GM10248 (cell line): ENCODE measurements around the gene FZR1.

ENCODE experiments used
- CTCF ChIA-PET: fragments of 300-600 bp; sonication (Branson Sonifier 250); formaldehyde crosslinking; extraction: SDS; loops from one replicate; lab custom pipeline; 2021; ENCODE audit warnings: antibody characterized with exemption; lab: Yijun Ruan, JAX
- POLR2A ChIA-PET: fragments of 350-650 bp; sonication (Branson Sonifier 250); formaldehyde crosslinking; extraction: SDS; loops from one replicate; lab custom pipeline; 2020; ENCODE audit warnings: antibody characterized with exemption; lab: Yijun Ruan, JAX
- DNase-seq: peaks from one replicate; pipeline ENCODE4 v3.0.0; 2012; ENCODE audit errors: extremely low spot score
- TF ChIP-seq, protein P1 (sequence below): IDR thresholded peaks from 2 replicates; pipeline ENCODE4 v1.5.1; 2012; ENCODE audit warnings: mild to moderate bottlenecking, low read depth; ENCODE audit errors: extremely low read depth, missing control alignments, control extremely low read depth

The FZR1 gene

GRCh38 chr19:3522421-3523360 is 16.6 kb downstream of the FZR1 start:
- no peak for DNase-seq
- TF ChIP-seq, protein P1, sequence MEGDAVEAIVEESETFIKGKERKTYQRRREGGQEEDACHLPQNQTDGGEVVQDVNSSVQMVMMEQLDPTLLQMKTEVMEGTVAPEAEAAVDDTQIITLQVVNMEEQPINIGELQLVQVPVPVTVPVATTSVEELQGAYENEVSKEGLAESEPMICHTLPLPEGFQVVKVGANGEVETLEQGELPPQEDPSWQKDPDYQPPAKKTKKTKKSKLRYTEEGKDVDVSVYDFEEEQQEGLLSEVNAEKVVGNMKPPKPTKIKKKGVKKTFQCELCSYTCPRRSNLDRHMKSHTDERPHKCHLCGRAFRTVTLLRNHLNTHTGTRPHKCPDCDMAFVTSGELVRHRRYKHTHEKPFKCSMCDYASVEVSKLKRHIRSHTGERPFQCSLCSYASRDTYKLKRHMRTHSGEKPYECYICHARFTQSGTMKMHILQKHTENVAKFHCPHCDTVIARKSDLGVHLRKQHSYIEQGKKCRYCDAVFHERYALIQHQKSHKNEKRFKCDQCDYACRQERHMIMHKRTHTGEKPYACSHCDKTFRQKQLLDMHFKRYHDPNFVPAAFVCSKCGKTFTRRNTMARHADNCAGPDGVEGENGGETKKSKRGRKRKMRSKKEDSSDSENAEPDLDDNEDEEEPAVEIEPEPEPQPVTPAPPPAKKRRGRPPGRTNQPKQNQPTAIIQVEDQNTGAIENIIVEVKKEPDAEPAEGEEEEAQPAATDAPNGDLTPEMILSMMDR = no peak
- ChIA-PET CTCF (no interaction called here), POLR2A (no interaction called here)

GRCh38 chr19:3523361-3524077 is 17.4 kb downstream of the FZR1 start:
- TF ChIP-seq, protein P1 = no peak
- no peak for DNase-seq
- ChIA-PET POLR2A (no interaction called here), CTCF (no interaction called here)

DNA sequence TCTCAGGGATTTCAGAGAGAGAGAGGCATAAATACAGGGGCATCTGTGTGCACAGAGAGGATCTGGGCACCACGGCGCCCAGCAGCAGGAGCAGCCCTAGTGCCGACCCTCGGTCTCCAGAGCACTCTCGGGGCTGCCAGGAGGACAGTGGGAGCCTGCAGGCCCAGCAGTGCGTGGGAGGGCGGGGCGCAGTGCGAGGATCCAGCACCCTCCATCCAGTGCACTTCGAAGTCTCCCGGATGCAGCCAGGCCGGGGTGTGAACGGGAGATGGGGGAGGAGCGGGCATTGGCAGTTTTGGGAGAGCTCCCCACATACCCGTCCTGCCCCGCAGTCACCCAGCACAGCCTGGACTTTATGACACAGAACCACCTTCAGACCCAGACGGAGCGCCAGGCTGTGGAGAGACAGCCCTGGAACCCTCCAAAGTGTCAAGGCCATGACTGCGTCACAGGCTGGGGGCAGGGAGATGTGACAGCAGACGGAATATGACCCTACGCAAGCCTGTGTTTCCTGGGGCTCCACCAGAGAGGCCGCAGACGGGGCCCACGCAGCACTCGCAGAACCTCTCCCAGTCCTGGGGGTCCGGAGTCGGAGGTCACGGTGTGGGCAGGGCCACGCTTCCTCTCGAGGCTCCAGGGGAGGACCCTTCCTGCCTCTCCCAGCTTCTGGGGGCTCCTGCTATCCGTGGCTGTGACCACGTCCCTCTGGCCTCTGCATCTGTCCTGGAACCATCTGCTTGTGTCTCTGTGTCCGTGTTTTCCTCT is 18.1 kb downstream of the FZR1 start:
- CTCF ChIA-PET = no interaction called here
- POLR2A ChIA-PET = interaction anchor here (0.6 kb wide), 1 partner anchor 219 kb away, joined by 5 read pairs; no protein-coding TSS in a partner anchor
- no peak for DNase-seq
- TF ChIP-seq, protein P1 = no peak

GRCh38 chr19:3524904-3525451 is 18.9 kb downstream of the FZR1 start:
- DNase-seq = no peak
- CTCF ChIA-PET = no interaction called here
- POLR2A ChIA-PET = no interaction called here
- TF ChIP-seq, protein P1 = no peak

- no peak for DNase-seq
- ChIA-PET CTCF (interaction anchor here (1.0 to 1.7 kb wide), 2 partner anchors 8 to 15 kb away, joined by 3 to 6 read pairs; no protein-coding TSS in a partner anchor), POLR2A (interaction anchor here (0.6 kb wide), 1 partner anchor 28 kb away, joined by 3 read pairs; no protein-coding TSS in a partner anchor)
- TF ChIP-seq, protein P1 = no peak
These were observed 20.6 kb downstream of the FZR1 start for GRCh38 chr19:3526507-3527237.
